HUDEP-2 (cell line): ENCODE measurements around the gene DMD.
"Not testable (repeated sequence)": the region's sequence is repeated elsewhere in the genome, so short reads cannot be mapped to it uniquely, and the experiment has no call there.

Experiments
- DNase-seq, 76 experiments: peaks; one replicate each; lab custom pipeline; 2025; ENCODE audit not compliant: unreplicated experiment in 76 of 76; lab: John Stamatoyannopoulos, UW

DMD gene

GRCh38 chrX:33211356-33212260 lies at the start of gene DMD:
DMD (minus strand) TSS chrX:33211549; CDS start chrX:33211312, 237 bp downstream.
- DNase-seq, result no peak

- peak in 6 of 76 experiments; percentile 2 to 21 (median 18) for DNase-seq
These were observed 41.0 kb upstream of the DMD start for GRCh38 chrX:33252306-33252825.

- no peak for DNase-seq
These were observed 7.5 kb upstream of the DMD start for GRCh38 chrX:33218819-33219218.

GRCh38 chrX:33210156-33210555 lies 1.2 kb downstream of the DMD start:
- peak in 4 of 76 experiments; percentile 0 to 11 (median 2) for DNase-seq

GRCh38 chrX:33207056-33207455 lies 4.3 kb downstream of the DMD start:
- no peak for DNase-seq

GRCh38 chrX:33205321-33205720 lies 6.0 kb downstream of the DMD start:
- peak in 1 of 76 experiments; percentile 0 for DNase-seq

- no peak for DNase-seq
These were observed 6.5 kb downstream of the DMD start for GRCh38 chrX:33204889-33205288.

GRCh38 chrX:33198561-33199279 lies 12.6 kb downstream of the DMD start:
- no peak for DNase-seq

- no peak for DNase-seq
These were observed 15.7 kb downstream of the DMD start for GRCh38 chrX:33195698-33196097.

- DNase-seq, result no peak
These were observed 16.4 kb downstream of the DMD start for GRCh38 chrX:33194876-33195433.

- no peak for DNase-seq
These were observed 17.1 kb downstream of the DMD start for GRCh38 chrX:33194289-33194688.

- DNase-seq, result no peak
These were observed 21.3 kb downstream of the DMD start for GRCh38 chrX:33190016-33190415.

- DNase-seq, result no peak
These were observed 22.5 kb downstream of the DMD start for GRCh38 chrX:33188881-33189280.

- no peak for DNase-seq
These were observed 23.1 kb downstream of the DMD start for GRCh38 chrX:33188286-33188685.

GRCh38 chrX:33184803-33185202 lies 26.5 kb downstream of the DMD start:
- DNase-seq, result not testable (repeated sequence)

- DNase-seq, result peak in 25 of 76 experiments; percentile 0 to 54 (median 9)
These were observed 28.0 kb downstream of the DMD start for GRCh38 chrX:33183361-33183760.

- DNase-seq, result no peak
These were observed 32.7 kb downstream of the DMD start for GRCh38 chrX:33178690-33179089.

- no peak for DNase-seq
These were observed 33.1 kb downstream of the DMD start for GRCh38 chrX:33178218-33178617.

- DNase-seq, result no peak
These were observed 36.1 kb downstream of the DMD start for GRCh38 chrX:33175201-33175600.

- no peak for DNase-seq
These were observed 40.3 kb downstream of the DMD start for GRCh38 chrX:33171041-33171440.

- DNase-seq, result no peak
These were observed 49.5 kb downstream of the DMD start for GRCh38 chrX:33161829-33162228.
